HG03469 (cell line): Measurements from ENCODE around the gene PTPRN2.

Experiments used
- ATAC-seq: cut with Tn5 transposase; IDR thresholded peaks from one replicate; pipeline ENCODE4 v1.9.1; 2021; ENCODE audit warnings: mild to moderate bottlenecking, moderate library complexity, moderate number of reproducible peaks; ENCODE audit not compliant: unreplicated experiment

The PTPRN2 gene

DNA sequence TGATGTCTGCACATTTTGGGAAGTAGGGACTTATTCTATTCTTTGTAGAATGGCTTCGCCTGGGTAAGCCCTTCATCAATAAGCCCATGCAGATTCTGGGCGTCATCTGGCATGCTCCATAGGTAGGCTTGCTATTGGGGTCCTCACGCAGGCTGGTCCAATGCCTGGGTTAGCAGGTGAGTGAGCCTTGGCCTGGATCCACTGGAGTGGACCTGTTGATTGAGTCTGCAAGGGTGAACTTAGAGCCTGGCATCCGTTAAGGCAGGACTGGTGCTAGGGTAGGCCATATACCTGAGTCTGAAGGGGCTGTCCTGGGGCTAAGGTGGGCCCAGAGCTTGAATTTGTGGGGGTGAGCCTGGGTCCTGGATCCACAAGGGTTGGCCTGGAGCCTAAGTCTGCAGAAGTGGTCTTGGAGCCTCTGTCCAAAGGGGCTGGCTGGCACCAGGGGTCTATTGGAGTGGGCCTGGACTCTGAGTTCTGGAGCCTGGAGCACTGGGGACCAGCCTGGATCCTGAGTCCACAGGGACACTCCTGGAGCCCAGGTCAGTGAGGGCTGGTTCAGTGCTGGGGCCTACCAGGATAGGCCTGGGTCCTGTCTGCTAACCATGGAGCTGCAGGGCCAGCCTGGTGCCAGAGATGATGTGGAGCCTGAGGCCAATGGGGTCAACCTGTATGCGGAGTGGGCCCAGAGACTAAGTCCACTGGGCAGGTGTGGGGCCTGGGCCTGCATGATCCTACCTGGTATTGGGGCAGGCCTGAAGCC is 297.7 kb downstream of the PTPRN2 start:
- ATAC-seq = no peak

DNA sequence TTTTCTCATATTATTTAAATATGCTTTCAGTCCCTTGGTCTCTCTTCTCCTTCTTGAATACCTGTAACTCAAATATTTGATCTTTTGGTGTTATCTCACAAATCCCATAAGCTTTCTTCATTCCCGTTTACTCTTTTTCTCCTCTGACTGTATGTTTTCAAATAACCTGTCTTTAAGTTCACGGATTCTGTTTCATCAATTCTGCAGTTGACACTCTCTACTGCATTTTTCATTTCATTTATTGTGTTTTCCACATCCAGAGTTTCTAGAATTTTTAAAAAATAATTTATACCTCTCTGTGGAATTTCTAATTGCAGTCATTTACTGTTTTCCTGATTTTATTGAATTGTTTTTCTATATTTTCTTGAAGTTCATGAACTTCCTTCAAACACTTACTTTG is 298.4 kb downstream of the PTPRN2 start:
- no peak for ATAC-seq

DNA sequence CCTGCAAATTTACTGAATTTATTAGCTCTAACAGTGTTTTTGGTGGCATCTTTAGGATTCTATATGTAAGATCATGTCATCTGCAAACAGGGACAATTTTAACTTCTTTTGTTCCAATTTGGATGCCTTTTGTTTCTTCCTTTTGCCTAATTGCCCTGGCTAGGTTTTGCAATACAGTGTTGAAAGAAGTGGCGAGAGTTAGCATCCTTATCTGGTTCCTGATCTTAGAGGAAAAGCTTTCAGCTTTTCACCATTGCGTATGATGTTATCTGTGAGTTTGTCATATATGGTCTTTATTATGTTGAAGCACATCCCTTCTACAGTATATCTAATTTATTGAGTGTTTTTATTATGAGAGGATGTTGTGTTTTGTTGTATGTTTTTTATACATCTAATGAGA is 301.4 kb downstream of the PTPRN2 start:
- ATAC-seq = no peak

DNA sequence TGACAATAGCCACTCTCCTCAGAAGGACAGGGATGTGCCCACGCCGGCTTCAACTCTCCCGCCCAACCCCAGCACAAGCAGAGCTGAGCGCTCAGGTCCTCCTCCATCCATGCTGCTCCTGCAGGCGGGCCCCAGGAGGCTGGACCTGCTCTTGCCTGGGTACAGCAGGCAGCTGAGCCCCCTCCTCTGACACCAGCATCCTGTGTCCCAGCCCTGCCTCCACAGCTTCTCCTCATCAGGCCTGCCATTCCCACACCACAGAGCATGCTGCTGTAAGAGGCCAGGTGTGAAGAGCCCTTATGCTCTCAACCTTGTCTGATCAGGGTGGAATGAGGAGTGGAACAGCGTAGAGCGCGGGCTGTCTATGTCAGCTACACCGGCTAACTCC is 302.2 kb downstream of the PTPRN2 start:
- no peak for ATAC-seq

DNA sequence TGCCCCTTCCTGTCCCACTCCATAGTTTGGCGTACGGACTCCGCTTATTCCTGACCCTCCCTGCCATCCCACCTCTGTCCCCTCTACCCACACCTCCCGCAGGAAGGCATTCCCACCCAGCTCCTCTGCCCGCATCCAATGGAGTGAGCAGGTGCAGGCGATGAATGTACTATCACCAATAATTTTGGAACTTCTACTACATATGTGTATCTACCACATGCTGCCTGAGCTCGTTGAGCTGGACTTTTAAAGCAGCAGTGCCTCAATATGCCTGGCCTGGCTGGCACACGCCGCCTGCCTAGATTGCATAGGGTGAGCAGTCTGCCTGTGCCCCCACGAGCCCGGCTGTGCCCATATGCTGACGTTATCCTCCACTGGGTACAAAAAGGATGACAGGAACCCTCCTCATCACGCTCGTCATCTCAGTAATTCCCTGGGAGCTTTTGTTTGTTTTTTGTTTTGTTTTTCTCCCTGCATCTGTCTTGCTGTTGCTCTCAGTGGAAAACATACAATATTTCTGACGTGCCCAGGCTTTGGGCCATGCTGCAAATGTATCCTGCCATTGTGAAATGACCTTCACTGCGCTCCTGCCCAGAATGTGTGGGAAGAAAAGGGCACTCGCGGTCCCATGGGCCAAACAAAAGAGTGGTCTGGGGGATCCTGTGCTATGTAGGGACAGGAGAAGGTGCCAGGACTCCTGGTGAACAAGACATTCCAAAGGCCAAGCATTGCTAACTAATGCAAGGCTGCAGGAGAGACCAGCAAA is 302.8 kb downstream of the PTPRN2 start:
- ATAC-seq = no peak

DNA sequence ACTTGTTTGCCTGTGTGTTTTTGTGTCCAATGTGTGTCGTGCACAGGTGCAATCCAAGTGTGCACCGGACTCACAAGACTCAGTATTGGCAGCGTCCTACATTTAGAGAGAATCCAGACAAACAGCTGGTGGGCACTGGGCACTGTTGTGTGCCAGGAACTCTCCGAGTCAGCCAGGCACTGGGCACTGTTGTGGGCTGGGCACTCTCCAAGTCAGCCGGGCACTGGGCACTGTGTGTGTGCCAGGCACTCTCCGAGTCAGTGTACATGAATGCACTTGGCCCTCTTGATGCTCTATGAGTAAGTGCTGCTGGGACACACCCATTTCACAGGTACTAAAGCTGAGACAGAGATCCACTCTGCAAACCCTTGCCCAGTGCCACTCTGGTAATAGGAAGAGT is 303.5 kb downstream of the PTPRN2 start:
- no peak for ATAC-seq

DNA sequence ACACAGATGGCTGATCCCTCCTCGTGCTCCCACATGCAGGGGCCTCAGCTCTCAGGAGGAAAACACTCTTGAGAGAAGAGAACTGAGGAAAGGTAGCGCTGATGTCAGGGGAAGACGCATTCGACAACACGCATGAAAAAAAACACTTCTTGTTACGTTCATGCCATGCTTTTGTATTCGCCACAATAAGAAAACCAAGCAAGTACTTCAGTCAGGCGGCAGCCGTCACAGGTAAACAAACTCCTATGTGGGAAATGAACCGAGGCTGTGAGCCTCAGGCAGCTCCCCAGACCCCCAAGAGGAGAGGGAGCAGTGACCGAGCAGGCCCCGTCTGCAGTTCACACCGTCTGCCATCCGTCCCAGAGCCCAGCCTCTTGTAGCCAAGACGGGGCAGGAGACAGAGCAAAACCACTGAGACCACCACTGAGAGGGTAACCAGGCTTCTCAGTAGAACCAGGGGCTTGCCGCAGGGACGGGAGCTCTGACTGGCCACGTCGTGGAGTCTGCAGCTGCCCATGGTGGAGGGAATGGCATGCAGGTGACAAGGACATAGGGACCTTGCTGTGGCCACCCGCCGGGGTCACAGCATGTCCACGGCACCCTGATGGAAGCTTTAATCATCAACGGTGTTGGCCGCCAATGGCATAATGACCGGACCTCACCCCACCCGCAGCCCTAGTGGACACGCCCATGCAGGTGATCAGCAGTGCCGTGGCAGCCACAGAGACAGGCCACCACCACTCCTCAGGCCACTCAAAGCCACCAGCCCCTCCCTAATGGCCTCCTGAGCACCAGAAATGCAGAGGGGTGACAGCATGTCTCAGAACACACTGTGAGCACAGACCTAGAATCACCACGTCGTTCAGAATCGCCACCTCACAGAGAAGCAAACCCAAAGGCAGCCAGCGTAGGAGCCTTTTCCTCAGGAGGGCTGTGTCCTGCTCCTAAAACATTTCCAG is 304.3 kb downstream of the PTPRN2 start:
- ATAC-seq = no peak

DNA sequence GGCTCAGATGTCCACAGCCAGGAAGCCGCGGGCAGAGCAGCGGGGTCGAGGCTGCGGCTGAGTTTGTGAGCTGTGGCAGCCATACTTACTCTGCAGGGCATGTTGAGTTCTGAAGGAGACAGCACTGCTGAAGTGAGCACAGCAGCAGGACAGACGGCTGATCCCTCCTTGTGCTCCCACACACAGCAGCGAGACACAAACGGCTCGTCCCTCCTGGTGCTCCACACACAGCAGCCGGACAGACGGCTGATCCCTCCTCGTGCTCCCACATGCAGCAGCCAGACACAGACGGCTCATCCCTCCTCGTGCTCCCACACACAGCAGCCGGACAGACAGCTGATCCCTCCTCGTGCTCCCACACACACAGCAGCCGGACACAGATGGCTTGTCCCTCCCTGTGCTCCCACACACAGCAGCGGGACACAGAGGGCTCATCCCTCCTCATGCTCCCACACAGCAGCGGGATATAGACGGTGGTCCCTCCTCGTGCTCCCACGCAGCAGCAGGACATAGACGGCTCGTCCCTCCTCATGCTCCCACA is 305.1 kb downstream of the PTPRN2 start:
- no peak for ATAC-seq

DNA sequence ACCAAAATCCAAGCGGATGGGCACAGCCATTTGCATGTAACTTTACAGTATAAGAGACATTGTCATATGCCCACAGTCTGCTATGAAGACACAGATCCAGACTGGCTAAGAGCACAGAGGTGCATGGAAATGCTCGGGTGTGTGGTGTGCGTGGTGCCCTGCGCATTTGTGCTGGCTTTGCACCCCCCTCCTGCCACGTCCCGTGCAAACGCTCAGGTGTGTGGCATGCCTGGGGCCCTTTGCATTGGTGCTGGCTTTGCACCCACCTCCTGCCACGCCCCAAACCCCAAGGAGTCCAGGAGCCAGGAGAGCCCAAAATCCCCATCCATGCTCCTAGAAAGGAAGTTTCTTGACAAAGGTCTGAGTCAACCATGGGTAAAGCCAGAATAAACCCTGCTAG is 306.2 kb downstream of the PTPRN2 start:
- no peak for ATAC-seq

DNA sequence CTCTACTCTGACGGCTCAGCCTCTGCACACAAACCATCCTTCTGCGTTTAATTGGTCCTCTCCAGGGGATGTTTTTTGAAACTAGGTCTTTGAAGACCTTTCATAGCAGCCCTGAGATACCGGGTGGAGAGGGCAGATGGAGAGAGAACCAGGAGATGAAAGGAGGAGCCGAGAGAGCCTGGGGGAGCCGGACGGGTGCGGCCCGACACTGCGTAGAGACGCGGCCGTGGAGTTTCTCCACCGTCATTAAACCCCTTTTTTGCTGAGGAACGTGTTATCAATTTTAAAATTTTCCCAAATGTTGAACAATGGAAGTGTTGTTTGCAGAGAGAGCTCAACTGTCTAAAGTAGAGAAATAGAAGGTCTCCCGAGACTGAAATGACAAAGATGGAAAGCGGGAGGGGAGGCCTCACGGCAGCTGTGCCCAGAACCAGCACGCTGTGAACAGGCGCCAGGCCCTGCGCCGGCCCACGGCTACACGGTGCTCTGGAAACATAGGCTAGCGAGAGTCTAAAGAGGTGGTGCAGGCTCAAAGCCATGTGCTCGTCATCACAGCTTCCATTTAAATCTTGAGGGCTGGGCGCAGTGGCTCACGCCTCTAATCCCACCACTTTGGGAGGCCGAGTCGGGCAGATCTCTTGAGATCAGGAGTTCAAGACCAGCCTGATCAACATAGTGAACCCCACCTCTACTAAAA is 307.0 kb downstream of the PTPRN2 start:
- no peak for ATAC-seq

DNA sequence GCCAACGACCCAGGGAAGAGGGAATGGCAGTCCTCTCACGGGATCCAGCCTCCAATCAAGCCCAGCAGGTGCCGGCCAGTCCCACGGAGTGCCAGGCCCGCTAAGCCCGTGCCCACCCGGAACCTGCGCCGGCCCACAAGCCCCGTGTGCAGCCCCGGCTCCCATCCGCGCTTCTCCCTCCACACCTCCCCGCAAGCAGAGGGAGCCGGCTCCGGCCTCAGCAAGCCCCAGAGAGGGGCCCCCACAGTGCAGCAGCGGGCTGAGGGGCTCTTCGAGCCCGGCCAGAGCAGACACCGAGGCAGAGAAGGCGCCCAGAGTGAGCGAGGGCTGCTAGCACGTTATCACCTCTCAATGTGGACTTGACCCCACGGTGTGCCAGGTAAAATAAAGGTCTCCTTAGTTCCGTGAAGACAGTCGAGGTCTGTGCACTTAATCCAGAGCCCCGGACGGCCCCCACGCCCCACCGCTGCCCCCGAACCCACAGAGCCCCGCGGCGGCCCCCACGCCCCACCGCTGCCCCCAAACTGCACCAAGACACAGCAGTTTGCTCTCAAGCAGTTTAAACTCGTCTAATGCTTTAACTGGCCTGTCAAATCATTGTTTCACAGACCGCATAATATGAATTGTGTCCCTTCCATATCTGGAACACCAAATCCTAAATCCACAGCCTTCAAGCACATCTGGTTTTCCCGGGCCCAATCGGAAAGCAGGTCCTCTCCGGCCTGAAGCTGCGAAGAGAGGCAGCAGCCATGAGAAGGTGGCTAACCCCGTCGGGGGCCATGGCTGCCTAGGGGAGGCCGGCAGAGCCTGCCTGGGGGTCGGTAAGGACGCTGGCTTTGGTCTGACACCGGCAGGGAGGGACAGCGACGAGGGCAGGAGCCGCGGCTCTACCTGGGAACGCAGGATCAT is 307.8 kb downstream of the PTPRN2 start:
- no peak for ATAC-seq

DNA sequence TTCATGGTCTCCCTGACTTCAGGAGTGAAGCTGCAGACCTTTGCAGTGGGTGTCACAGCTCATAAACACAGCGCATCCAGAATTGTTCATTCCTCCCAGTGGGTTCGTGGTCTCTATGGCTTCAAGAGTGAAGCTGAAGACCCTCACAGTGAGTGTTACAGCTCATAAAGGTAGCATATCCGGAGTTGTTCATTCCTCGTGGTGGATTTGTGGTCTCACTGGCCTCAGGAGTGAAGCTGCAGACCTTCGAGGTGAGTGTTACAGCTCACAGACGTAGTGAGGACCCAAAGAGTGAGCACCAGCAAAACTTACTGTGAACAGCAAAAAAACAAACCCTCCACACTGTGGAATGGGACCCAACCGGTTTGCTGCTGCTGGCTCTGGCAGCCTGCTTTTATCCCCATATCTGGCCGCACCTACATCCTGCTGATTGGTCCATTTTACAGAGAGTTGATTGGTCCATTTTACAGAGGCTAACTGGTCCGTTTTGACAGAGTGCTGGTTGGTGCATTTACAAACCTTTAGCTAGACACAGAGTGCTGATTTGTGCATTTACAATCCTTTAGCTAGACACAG is 308.8 kb downstream of the PTPRN2 start:
- ATAC-seq = no peak

DNA sequence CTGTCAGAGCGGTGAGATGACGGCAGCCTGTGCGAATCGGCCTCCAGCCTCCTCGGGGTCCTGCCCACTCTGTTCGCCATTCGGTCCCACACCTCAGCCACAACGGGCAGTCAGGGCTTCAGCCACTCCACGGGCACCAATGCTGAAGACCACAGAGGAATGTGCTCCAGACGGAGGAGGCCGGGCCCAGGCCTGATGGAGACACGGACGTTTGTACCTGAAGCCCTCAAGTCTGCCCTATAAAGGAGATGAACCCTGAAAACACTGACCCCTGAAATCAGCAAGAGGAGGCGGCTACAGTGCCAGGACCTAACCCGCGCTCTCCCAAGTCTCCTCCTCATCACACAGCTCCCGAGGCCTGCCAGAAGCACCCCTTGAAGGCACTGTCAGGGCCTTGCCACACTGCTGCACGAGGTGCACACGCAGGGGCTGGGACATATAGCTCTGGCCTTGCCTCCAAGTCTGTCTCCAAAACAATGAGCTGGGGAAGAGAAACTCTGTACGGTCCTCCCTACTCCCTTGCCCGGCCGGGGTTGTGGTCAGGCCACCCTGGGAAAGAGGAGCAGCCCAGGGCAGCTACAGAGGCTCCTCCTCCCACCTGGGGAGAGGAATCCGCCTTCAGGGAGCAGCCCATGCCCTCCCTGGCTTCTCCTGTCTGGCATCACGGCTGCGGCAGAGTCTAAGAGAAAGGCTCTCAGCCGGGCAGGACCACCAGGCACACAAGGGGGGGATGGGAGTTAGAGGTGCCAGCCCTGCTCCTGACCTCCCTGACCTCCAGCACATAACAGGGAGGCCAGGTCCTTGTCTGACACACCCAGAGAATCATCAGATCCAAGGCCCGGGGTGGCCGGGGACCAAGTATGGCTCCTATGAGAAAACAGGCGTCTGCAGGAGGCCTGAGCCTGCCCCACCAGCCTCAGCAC is 310.1 kb downstream of the PTPRN2 start:
- no peak for ATAC-seq

DNA sequence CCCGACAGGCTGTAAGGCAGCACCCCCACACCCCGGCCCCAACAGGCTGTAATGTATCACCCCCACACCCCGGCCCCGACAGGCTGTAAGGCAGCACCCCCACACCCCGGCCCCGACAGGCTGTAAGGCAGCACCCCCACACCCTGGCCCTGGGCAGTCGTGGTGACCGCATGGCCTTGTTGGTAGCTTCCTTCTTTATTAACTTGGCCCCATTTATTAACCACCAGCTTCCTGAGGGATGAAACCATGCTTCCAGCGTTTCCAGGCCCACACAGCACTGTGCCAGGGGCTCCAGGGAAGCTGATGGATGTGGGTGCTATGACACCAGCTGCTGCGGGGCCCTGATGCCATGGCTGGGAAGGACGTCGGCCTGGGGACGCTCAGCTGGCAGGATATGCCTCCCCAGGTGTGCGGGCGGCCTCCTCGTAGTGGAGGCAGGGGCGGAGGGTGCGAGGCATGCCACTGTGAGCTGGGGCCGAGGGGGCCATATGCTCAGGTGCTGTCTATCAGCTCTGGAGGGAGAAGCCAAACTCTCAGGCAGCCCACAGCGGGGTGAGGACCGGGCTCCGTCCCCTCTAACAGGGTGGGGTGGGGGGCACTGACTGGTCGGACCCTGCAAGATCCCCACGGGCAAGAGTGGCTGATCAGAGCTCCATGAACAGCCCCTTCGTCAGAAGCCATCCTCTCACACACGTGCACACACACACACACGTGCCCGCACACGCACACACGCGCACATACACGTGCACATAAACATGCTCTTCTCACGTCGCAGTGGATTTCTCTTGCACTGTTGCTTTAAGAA is 311.0 kb downstream of the PTPRN2 start:
- no peak for ATAC-seq

DNA sequence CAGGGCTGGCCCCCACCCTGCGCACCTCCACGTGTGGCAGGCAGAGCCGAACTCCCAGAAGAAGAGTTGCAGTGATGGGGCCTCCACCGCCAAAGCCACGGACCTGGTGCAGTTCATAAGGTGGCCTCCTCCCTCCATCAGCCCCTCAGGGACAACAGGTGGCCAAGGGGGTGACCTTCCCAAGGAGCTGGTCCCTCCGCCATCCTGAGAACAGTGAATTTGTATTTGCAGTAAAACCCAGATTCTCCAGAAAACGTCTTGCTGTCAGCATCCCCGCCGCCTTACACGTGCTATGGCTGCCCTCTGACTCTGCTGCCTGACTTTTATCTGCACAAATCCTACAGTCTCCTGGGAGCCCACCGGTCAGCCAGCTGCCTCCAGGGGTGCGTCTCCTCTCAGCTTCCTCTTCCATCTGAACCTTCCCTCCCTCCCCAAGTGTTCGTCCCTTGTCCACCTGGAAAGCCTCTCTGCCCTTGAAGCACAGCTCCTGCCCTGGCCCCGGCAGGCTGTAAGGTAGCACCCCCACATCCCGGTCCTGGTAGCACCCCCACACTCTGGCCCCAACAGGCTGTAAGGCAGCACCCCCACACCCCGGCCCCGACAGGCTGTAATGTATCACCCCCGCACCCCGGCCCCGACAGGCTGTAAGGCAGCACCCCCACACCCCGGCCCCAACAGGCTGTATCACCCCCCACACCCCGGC is 311.8 kb downstream of the PTPRN2 start:
- ATAC-seq = no peak

DNA sequence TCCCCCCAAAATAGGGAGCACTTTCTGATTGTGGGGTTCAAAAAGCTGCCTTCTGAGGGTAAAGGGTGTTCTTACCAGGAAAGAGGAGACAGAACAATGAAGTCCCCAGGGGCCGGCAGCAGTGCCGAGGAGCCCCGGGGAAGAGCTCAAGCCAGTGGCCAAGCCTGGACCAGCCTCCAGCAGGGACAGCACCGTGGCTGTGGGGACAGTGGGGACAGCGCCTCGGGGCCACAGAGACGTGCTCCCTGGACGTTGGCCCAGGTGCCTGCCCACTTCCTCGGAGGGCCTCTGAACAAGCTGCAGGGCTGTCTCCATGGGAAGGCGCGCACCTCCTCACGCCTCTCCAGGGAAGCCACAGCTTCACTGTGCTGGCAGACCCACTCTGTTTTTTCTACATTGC is 312.6 kb downstream of the PTPRN2 start:
- ATAC-seq = no peak

DNA sequence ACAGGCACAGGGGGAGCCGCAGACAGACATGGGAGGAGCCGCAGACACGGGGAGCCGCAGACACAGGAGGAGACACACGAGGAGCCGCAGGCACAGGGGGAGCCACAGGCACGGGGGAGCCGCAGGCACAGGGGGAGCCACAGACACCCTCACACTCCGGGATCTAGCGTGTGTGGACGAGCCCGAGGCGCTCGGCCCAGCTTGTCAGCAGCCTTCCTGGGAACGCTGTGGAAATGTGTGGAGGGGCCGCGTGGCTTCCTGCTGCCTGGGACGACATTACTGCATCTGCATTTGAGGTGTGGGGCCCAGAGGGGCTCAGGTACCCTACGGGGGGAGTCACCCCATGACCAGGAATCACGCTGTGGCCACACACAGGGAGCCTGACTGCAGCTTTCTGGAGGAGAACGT is 313.2 kb downstream of the PTPRN2 start:
- no peak for ATAC-seq
